KOPT-K1 (cell line): Measurements from ENCODE around the gene MED4.

Experiments used
- H3K27ac ChIP-seq: fragments of 200-600 bp; sonication (generic); 2 replicates; pipeline ENCODE4 v1.5.1; 2016; ENCODE audit warnings: antibody characterized with exemption, mild to moderate bottlenecking, low read depth, low read length; ENCODE audit not compliant: poor library complexity, severe bottlenecking
- H3K36me3 ChIP-seq: fragments of 200-600 bp; sonication (generic); 2 replicates; pipeline ENCODE4 v1.5.1; 2017; ENCODE audit warnings: antibody characterized with exemption, mild to moderate bottlenecking, low read length, moderate library complexity; ENCODE audit not compliant: insufficient read depth
- H3K9me3 ChIP-seq: fragments of 200-600 bp; sonication (generic); 2 replicates; pipeline ENCODE4 v1.5.1; 2017; ENCODE audit warnings: antibody characterized with exemption, low read length, mild to moderate bottlenecking; ENCODE audit not compliant: insufficient read depth, poor library complexity, severe bottlenecking

The MED4 gene, protein sequence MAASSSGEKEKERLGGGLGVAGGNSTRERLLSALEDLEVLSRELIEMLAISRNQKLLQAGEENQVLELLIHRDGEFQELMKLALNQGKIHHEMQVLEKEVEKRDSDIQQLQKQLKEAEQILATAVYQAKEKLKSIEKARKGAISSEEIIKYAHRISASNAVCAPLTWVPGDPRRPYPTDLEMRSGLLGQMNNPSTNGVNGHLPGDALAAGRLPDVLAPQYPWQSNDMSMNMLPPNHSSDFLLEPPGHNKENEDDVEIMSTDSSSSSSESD

DNA sequence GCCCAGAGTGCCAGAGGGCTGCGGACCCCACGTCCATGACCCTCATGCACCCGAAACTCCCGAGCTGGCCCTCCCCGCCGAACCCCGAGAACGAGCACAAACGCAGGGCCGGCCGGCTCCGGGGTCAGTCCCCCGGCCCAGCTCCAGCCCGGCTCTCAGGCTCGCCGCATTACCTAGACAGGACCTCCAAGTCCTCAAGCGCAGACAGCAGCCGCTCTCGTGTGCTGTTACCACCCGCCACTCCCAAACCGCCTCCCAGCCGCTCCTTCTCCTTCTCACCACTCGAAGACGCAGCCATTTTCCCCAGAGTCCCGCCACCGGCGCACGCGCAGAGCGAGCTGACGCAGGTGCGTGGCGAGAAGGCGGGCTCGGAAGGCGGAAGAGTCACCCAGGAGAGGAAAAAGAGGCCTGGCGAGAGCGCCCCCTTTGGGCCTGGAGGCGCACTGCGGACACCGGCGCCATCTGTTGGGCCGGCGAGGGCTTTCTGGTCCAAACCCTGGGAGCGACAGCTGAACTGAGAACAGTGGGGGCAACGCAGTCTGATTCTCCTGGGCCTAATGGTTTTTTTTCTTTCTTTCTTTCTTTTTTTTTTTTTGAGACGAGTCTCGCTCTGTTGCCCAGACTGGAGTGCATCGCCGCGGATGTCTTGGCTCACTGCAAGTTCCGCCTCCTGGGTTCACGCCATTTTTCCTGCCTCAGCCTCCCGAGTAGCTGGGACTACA, at the start of gene MED4:
Gene MED4 (minus strand): TSS at position 324 of the 722 bp plus-strand sequence. CDS start 26 bp downstream, at position 298.
- Histone ChIP-seq H3K27ac (peak within 1 kb of the TSS; percentile 77), H3K9me3 (no peaks in the 10 kb centered on the region), H3K36me3 (peaks cover 8% of the 10 kb centered on the region; the same call in 1 of the 2 replicates)

DNA sequence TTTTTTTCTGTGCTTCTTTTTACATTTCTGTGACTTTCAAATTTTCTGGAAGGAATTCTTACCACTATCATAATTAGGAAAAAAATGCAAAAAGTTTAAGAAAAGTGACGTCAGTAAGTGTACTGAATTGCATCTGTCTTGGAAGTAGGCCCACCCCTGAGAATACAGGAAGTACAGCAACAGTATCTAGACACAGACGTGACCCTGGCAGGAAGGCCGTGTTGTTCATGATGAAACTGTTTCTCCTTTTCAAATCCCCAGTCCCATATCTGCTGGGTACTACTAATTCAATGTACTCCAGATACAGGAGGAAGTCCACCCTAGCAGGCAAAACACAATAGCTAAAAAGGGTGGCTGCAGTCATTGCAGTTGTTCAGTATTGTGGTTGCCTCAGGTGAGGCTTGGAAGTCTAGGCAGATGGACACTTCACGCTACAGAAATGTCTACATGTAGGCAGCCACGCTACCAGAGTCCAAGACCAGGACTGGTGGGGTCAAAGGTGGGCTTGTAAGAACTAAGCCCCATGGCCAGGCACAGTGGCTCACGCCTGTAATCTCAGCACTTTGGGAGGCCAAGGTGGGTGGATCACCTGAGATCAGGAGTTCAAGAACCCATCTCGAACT, 49.6 kb upstream of the MED4 start:
- Histone ChIP-seq H3K27ac (peak overlapping the region; percentile 20), H3K36me3 (no peaks in the 10 kb centered on the region)

DNA sequence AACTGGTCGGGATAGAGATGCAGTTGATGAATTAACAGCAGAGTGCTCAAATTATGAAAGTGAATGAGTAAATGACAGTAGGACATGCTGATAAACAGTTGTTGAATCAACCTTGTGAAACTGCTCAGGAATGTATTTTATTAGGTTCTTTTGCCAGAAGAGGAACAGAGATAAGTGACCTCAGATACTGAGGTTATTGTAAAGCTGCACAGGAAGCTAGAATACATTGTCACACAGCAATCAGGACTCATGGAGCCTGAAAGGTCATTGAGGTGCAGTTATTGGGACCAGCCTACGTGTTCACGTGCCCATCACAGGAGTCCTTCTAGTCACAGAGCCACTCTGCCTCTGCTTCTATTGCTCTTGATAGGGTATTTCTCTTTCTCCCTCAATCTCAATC, 47.5 kb upstream of the MED4 start:
- no peaks in the 10 kb centered on the region for H3K36me3 ChIP-seq
- no peak overlapping the region for H3K27ac ChIP-seq
- H3K9me3 ChIP-seq, result no peaks in the 10 kb centered on the region

More for the DNA sequence above, 49.6 kb upstream of the MED4 start:
- no peaks in the 10 kb centered on the region for H3K9me3 ChIP-seq

DNA sequence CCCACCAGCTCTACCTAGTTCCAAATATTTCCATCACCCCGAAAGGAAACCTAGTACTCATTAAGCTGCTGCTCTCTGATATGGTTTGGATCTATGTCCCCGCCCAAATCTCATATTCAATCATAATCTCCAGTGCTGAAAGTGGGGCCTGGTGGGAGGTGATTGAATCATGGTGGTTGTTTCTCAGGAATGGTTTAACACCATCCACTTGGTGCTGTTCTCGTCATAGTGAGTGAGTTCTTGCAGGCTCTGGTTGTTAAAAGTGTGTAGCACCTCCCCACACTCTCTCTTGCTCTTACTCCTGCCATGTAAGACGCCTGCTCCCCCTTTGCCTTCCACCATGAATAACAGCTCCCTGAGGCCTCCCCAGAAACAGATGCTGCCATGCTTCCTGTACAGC, 43.4 kb upstream of the MED4 start:
- Histone ChIP-seq H3K27ac (no peak overlapping the region), H3K36me3 (no peaks in the 10 kb centered on the region), H3K9me3 (no peaks in the 10 kb centered on the region)

DNA sequence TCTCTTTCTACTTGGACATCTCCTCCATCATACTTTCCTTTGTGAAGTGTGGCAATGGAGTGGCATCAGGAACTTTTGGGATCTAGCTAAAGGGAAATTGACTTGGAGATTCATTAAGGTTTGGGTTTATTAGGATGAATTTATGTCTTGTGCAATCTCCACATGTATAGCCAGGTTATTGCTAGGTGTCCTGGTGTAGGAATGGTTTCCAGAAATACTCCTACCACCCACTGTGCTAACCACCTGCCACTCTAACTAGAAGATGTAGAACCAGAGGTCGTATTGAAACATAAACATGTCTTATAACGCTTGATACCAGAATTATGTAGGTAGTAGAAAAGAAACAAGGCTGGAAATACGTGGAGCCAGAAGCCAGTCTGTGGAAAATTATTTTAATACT, 38.1 kb upstream of the MED4 start:
- Histone ChIP-seq H3K36me3 (no peaks in the 10 kb centered on the region), H3K9me3 (no peaks in the 10 kb centered on the region), H3K27ac (no peak overlapping the region)

DNA sequence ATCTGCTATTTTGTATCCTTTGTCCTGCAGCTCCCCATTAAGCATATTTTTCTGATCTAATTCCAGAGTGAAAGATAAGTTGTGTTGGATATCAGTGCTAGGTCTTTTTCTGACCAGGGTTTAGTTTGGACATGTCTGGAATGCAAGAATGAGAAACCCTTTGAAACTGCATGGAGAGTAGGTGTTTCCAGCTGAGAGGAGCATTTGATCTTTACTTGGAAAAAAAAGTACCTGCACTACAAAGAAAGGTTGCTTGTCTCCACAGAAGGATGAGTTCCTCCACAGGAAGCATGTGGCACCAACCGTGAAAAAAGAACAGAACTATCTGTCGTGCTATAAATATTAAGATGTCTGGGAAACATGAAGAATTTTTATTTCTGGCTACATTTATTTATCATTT, 36.6 kb upstream of the MED4 start:
- Histone ChIP-seq H3K27ac (no peak overlapping the region), H3K36me3 (no peaks in the 10 kb centered on the region), H3K9me3 (no peaks in the 10 kb centered on the region)

DNA sequence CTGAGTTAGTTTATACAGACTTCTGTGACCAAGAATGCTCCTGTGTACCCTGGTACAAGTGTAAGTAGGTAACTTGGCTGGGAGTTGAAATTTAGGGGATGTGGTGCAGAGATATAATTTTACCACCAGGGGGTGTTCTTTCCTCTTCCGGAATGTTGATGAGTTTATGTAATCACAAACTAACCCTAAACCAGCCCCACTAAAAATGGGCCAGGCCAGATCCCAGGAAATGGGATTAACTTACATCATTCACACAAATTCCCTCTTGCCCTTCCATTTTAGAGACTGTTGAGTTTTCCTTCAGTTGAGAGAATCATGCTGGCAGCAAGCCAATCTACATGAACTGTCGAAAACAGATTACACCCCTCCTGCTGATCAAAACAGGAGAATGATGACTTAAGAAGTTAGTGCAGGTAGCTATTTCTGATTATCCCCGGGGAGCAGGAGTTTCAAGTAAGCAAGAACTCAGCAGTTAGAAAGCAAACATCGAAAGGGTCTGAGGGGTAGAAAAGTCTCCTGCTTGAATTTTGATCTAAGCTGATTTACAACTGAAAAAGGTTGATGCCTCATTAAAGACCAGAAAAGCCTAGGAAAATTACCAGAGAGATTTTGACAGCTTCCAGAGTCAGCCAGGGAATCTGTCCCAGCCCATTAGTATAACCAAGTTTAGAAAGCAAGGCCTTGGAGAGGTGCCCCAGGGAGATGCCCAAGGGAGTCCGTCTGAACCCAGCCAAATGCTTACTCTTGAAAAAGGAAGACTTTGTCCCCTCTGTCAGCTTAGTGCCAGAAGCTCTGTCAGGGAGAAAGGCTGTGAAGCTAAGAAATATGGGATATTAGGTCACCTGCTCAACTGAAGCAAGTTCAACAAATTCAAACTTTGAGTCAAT, 32.3 kb upstream of the MED4 start:
- H3K27ac ChIP-seq, result peak overlapping the region; percentile 32
- H3K9me3 ChIP-seq, result no peaks in the 10 kb centered on the region
- H3K36me3 ChIP-seq, result no peaks in the 10 kb centered on the region

DNA sequence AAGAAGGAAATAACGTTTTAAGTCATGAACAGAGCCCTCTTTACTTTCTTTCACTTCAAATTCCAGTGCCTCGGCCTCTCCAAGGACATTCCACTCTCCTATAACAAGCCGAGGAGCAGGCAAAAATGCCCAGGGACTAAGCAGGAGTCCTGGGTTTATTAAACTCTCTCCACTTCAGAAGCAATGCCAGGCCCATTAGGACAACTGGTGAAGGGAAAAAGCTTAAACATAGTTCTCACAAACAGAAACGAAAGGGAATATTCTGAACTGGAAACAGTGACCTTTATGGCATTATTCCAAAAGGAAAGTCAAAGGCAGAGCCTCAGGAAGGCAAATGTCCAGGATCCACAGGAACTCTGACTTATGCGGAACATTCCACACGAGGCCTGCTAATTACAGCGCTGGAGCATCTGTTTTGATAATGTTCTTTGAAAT, 30.9 kb upstream of the MED4 start:
- Histone ChIP-seq H3K9me3 (no peaks in the 10 kb centered on the region), H3K27ac (no peak overlapping the region), H3K36me3 (no peaks in the 10 kb centered on the region)

DNA sequence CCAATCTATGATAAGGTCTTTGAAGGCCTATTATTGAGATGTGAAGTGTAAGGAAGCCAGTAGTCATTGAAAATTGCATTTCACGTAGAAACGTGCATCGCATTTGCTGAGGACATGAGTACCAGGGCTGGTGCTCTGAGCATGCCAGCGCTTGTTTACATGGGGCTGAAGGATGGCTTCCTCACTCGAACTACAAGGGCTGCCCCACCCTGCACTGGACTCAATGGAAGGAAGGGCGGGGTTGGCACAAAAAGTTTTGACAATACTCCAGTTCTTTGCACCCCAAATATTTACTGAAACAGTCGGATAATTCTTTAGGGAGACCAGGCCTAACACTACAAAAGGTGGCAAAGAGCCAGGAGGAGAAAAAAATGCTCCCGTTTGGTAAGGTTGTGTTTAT, 28.9 kb upstream of the MED4 start:
- H3K27ac ChIP-seq, result no peak overlapping the region
- H3K36me3 ChIP-seq, result no peaks in the 10 kb centered on the region

DNA sequence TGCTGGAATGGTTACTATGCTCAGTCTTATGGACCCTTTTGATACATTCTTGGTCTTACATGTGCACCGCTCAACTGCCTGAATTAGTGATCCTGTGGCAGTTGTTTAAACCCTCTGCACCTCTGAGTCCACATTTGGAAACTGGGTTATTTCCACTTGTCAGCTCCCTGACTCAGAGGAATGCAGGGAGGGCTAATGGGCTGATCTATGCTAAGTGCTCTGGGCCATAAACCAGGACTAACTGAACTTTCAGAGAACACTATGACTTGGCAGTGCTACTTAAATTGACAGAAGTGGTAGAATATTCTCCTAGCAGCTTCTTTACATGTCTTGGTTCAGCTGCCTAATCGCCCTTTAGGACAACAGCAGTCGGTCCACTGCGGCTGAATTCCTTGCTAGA, 26.8 kb upstream of the MED4 start:
- Histone ChIP-seq H3K9me3 (no peaks in the 10 kb centered on the region), H3K27ac (no peak overlapping the region), H3K36me3 (no peaks in the 10 kb centered on the region)

More for the DNA sequence above, 28.9 kb upstream of the MED4 start:
- H3K9me3 ChIP-seq, result no peaks in the 10 kb centered on the region

DNA sequence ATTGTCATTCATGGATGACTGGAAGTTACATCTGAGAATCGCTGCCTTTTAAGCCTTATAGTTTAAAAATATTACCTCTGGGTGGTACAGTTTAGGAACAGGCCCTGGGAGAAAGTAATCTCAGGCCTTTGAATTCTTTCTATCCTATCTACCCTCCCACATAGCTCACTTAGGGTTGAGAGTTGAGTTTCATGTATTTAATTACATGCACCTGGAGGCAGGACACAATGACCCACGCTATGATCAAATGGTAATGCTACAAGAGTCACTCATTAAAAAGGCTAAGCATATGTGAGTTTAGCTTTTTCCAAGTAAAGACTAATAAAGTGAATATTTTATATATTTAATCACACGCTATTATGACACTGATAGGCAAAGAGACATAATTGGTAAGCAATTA, 25.3 kb upstream of the MED4 start:
- no peaks in the 10 kb centered on the region for H3K36me3 ChIP-seq
- no peak overlapping the region for H3K27ac ChIP-seq

DNA sequence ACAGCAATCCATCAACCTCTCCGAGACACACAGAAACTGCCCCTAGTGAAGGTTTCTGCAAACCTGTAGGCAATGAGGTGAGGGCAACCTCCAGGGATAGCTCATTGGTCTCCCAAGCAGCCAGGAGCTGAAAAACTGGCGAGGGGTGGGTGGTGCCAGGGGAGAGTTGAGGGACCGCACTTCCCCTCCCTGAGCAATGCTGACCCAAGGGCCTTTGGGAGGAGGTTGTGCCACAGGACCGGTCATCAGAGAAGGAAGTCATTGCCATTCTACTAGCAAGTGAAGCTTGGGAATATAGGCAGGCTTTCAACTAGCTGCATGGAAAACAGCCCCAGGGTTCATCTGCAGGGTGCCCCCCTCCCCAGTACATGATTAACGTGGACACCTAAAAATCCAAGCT, 23.1 kb upstream of the MED4 start:
- no peaks in the 10 kb centered on the region for H3K9me3 ChIP-seq
- H3K36me3 ChIP-seq, result no peaks in the 10 kb centered on the region
- H3K27ac ChIP-seq, result no peak overlapping the region

More for the DNA sequence above, 25.3 kb upstream of the MED4 start:
- H3K9me3 ChIP-seq, result no peaks in the 10 kb centered on the region

DNA sequence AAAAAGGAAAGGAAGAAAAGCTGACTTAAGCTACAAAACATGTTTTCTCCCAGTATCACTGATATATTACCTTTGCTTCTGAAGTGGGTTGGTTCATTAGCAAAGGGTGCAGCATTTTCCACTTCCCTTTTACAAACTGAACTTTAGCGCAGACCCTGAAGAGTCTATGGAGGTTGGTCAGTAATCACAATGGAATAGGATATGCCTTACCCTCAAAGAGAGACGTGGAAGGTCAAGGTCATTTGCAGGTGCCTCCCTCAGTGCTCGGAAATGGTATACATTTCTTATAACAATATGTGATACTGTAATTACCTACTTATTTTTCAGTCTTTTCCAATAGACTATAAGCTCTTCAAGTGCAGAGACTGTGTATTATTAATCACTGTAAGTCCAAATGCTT, 21.9 kb upstream of the MED4 start:
- no peak overlapping the region for H3K27ac ChIP-seq
- H3K9me3 ChIP-seq, result no peaks in the 10 kb centered on the region
- no peaks in the 10 kb centered on the region for H3K36me3 ChIP-seq

DNA sequence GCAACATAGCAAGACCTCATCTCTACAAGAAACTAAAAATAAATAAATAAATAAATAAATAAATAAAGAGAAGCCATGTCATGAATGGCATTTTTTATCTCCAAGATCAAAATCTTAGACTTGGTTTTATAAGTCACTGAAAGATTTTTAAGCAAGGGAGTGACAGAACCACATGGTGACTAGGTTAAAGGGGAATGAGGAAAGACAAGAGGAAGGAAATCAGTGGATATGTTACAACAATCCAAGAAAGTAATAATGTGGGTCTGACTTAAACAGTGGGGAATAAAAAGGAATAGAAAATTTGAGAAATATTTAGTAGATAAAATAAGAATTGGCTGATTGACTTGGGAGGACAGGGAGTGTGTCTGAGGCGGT, 18.8 kb upstream of the MED4 start:
- no peaks in the 10 kb centered on the region for H3K36me3 ChIP-seq
- no peak overlapping the region for H3K27ac ChIP-seq
- H3K9me3 ChIP-seq, result no peaks in the 10 kb centered on the region
